SH-SY5Y (cell line): Measurements from ENCODE around the gene TRIM33.

Experiments
- GATA2 ChIP-seq: IDR thresholded peaks from 2 replicates; pipeline ENCODE4 v1.6.1; 2011; ENCODE audit warnings: mild to moderate bottlenecking, low read depth, low read length
- GATA3 ChIP-seq: IDR thresholded peaks from 2 replicates; pipeline ENCODE4 v1.6.1; 2011; ENCODE audit warnings: low read depth, mild to moderate bottlenecking, low read length, moderate library complexity

GRCh38 chr1:114379987-114380386 is 131.0 kb downstream of the TRIM33 start:
- no peak for TF ChIP-seq GATA2
- TF ChIP-seq GATA3: no peak
